ENCODE results near the gene CTIF.

CTIF gene

GRCh38 chr18:48753691-48754090, 214.9 kb downstream of the CTIF start:
- DNase-seq (no peak), ATAC-seq (no peak)

GRCh38 chr18:48754559-48754958, 215.7 kb downstream of the CTIF start:
- ATAC-seq, result no peak
- no peak for DNase-seq

- DNase-seq (no peak), ATAC-seq (no peak)
Observed at GRCh38 chr18:48754993-48755473, 216.2 kb downstream of the CTIF start.

GRCh38 chr18:48756511-48757226, 217.8 kb downstream of the CTIF start:
- DNase-seq (no peak), ATAC-seq (no peak)

GRCh38 chr18:48757367-48757766, 218.5 kb downstream of the CTIF start:
- DNase-seq (no peak), ATAC-seq (no peak)

GRCh38 chr18:48757906-48758305, 219.1 kb downstream of the CTIF start:
- ATAC-seq (no peak), DNase-seq (no peak)

GRCh38 chr18:48761582-48761981, 222.8 kb downstream of the CTIF start:
- ATAC-seq, result no peak
- no peak for DNase-seq

GRCh38 chr18:48762022-48762421, 223.2 kb downstream of the CTIF start:
- ATAC-seq (no peak), DNase-seq (no peak)

GRCh38 chr18:48762836-48763718, 224.2 kb downstream of the CTIF start:
- no peak for ATAC-seq
- no peak for DNase-seq

- DNase-seq, result no peak
- ATAC-seq, result no peak
Observed at GRCh38 chr18:48763719-48764100, 224.9 kb downstream of the CTIF start.

GRCh38 chr18:48765053-48765452, 226.2 kb downstream of the CTIF start:
- ATAC-seq (no peak), DNase-seq (no peak)

GRCh38 chr18:48766026-48766425, 227.2 kb downstream of the CTIF start:
- DNase-seq, result no peak
- ATAC-seq, result no peak

- DNase-seq, result no peak
- ATAC-seq, result no peak
Observed at GRCh38 chr18:48766487-48766886, 227.7 kb downstream of the CTIF start.

GRCh38 chr18:48767090-48767690, 228.4 kb downstream of the CTIF start:
- no peak for DNase-seq
- ATAC-seq, result no peak

GRCh38 chr18:48769006-48769636, 230.3 kb downstream of the CTIF start:
- DNase-seq (no peak), ATAC-seq (no peak)

GRCh38 chr18:48770243-48770642, 231.4 kb downstream of the CTIF start:
- DNase-seq (no peak), ATAC-seq (no peak)

GRCh38 chr18:48771641-48772375, 233.0 kb downstream of the CTIF start:
- ATAC-seq (no peak), DNase-seq (no peak)

GRCh38 chr18:48772457-48772856, 233.6 kb downstream of the CTIF start:
- DNase-seq (no peak), ATAC-seq (no peak)

- no peak for ATAC-seq
Observed at GRCh38 chr18:48773821-48774220, 235.0 kb downstream of the CTIF start.

GRCh38 chr18:48774941-48775340, 236.1 kb downstream of the CTIF start:
- ATAC-seq, result no peak

More at GRCh38 chr18:48773821-48774220, 235.0 kb downstream of the CTIF start:
- no peak for DNase-seq

GRCh38 chr18:48775372-48776155, 236.7 kb downstream of the CTIF start:
- no peak for ATAC-seq
- no peak for DNase-seq

More at GRCh38 chr18:48774941-48775340, 236.1 kb downstream of the CTIF start:
- no peak for DNase-seq

Measured in stimulated activated naive CD8-positive, alpha-beta T cell treated with anti-CD3 and anti-CD28 coated beads, Interleukin-15, Interleukin-2, amounts not matched to agents 100 U/mL and 50 U/mL, for 24 hours (primary cell).